H1 (cell line): ENCODE data around the gene TMEM222. TPM values are rescaled to one million over a fixed set of nuclear protein-coding genes. Genes with fewer than 3 reads are reported as not detected.

Source experiments
- BACH1 ChIP-seq: IDR thresholded peaks from 2 replicates; pipeline ENCODE4 v1.6.1; 2012; ENCODE audit warnings: low read length, improper control_type of control experiment
- CBX5 ChIP-seq: fragments of 300-800, 300-1000 bp; sonication (generic); IDR thresholded peaks from 2 replicates; pipeline ENCODE4 v1.7.1; 2016; ENCODE audit warnings: antibody characterized with exemption, low read length, low read depth
- CREB1 ChIP-seq: IDR thresholded peaks from 2 replicates; pipeline ENCODE4 v1.6.1; 2012; ENCODE audit warnings: inconsistent platforms
- HDAC6 ChIP-seq: IDR thresholded peaks from one replicate; pipeline ENCODE4 v1.7.1; 2012; ENCODE audit warnings: low read depth, mild to moderate bottlenecking, inconsistent platforms, low read length, moderate library complexity
- JUN ChIP-seq: IDR thresholded peaks from 2 replicates; pipeline ENCODE4 v1.6.1; 2011; ENCODE audit warnings: low read depth, mild to moderate bottlenecking, improper control_type of control experiment, low read length
- JUND ChIP-seq: IDR thresholded peaks from 2 replicates; pipeline ENCODE4 v1.6.1; 2011; ENCODE audit warnings: mild to moderate bottlenecking, improper control_type of control experiment, low read length
- SIRT6 ChIP-seq: IDR thresholded peaks from one replicate; pipeline ENCODE4 v1.7.1; 2012; ENCODE audit warnings: low read length, inconsistent platforms
- TEAD4 ChIP-seq: IDR thresholded peaks from 2 replicates; pipeline ENCODE4 v1.6.1; 2012; ENCODE audit warnings: low read depth, low read length, inconsistent platforms, mixed read lengths
- polyA plus RNA-seq, 7 experiments: library from polyadenylated mRNA; depleted of rRNA in 3 of 7; stranded (reverse) in 5 of 7; unstranded in 2 of 7; fragments of >200 nt in 5 of 7; fragments of 200-250 nt in 2 of 7; gene quantifications; 1 replicate in 5 of 7; 2 replicates in 1 of 7; 4 replicates in 1 of 7; pipeline versions ENCODE4 v1.2.1 to v1.2.3, GENCODE V29; 2011 to 2013; ENCODE audit warnings: missing spikeins in 2 of 7, mixed read lengths in 2 of 7
- total RNA-seq: library from RNA; stranded (reverse); fragmentation: NEBNext Ultra II Directional; extraction: Animal tissue kit (Norgen Biotek cat#: 25700); gene quantifications from 2 replicates; pipeline ENCODE4 v1.2.1, GENCODE V29; 2021
- TF ChIP-seq, protein P1 (sequence below): IDR thresholded peaks from 2 replicates; pipeline ENCODE4 v1.6.1; 2011; ENCODE audit warnings: low read depth, mild to moderate bottlenecking, low read length; ENCODE audit not compliant: insufficient read depth

TMEM222 gene
- total and polyA plus RNA-seq, 2 of the 8 experiments (the other 6 are each of a cell fraction or from before 2014, with no cell fraction given): 27.0 to 51.8 TPM

DNA sequence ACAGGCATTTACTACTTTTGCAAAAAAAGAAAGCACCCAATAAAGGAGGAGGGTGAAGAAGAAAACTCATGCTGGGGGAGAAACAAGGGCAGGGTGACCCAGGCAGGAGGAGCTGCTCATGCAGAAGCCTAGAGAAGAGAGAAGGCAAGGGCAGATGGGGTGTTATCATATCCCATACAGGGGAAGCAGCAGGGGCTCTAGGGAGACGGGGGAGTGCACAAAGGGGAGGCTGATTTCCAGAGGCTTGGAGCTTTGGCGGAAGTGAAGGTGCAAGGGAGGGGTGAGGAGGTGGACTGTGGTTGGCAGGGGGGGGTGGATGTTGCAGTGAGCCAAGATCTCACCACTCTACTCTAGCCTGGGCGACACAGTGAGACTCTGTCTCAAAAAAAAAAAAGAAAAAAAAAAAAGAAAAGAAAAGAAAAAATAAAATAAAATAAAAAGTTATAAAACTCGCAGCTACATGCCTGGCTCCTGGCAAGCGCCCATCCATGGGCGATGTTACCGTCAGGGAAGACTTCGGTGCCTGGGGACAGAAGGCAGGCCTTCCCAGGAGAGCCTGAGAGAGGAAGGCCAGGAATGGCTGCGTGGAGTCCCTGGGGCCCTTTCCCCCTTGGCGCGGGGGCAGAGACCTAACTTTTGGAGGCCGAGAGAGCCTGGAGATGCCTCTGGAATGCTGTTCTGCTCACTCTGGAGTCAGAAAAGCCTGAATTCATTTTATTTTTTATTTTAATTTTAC is 56.0 kb downstream of the TMEM222 start (continued):
- TF ChIP-seq BACH1: no peak
- TF ChIP-seq JUN: no peak
- no peak for TF ChIP-seq CREB1
- no peak for TF ChIP-seq TEAD4
- TF ChIP-seq JUND: no peak
- TF ChIP-seq, protein P1, sequence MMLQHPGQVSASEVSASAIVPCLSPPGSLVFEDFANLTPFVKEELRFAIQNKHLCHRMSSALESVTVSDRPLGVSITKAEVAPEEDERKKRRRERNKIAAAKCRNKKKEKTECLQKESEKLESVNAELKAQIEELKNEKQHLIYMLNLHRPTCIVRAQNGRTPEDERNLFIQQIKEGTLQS: no peak
- TF ChIP-seq CBX5: no peak
- TF ChIP-seq SIRT6: no peak
- no peak for TF ChIP-seq HDAC6
